ENCODE data around the gene SSR3. TPM values are rescaled to one million over a fixed set of nuclear protein-coding genes. Genes with fewer than 3 reads are reported as not detected.

Gene SSR3
- total RNA-seq, 5 donors from 2014 or later (not counting 1 experiment from before 2014, with no cell fraction given): 68.0 to 112 (median 92.0) TPM

- Histone ChIP-seq H3K27ac (ENCODE audit: low read length) (no peak overlapping the region), H3K9me3 (no peaks in the 10 kb centered on the region), H3K36me3 (ENCODE audit: control insufficient read depth in 2 of 2, extremely low read depth in 1 of 2, insufficient read depth in 1 of 2, low read length in 1 of 2) (no peaks in the 10 kb centered on the region), H3K27me3 (replicated peaks in 1 of 2; ENCODE audit: control insufficient read depth in 2 of 2, extremely low read depth in 1 of 2, insufficient read depth in 2 of 2, low read length in 1 of 2) (no peaks in the 10 kb centered on the region), H3K4me1 (ENCODE audit: control insufficient read depth in 1 of 2, extremely low read depth in 1 of 2, insufficient read depth in 2 of 2, low read length in 2 of 2) (no peaks in the 10 kb centered on the region), H3K4me3 (ENCODE audit: control insufficient read depth in 1 of 2, extremely low read depth in 1 of 2, low read length in 1 of 2) (no peak overlapping the region)
- H3K4me1 Mint-ChIP-seq: peaks cover 0 to 5% (median 3%) of the 10 kb centered on the region in 3 donors
- H3K4me3 Mint-ChIP-seq: no peak overlapping the region
- H3K27me3 Mint-ChIP-seq: peaks cover 9 to 10% of the 10 kb centered on the region in 2 donors
- ChIA-PET POLR2A (no interaction called here), CTCF (interaction anchor here in 1 of 2 donors (0.5 to 1.2 kb wide), 3 partner anchors 10 to 324 kb away, joined by 3 read pairs; no protein-coding TSS in a partner anchor)
- no peak for ATAC-seq (replicated peaks in 1 of 4)
- DNase-seq: no peak
- no peak overlapping the region for H3K27ac Mint-ChIP-seq
- H3K9me3 Mint-ChIP-seq: peaks cover 0 to 3% (median 0%) of the 10 kb centered on the region in 3 donors
- 70% methylated on average over 1 of the region's 3 CpGs for WGBS (ENCODE audit: insufficient coverage)
- H3K36me3 Mint-ChIP-seq: no peaks in the 10 kb centered on the region
These were observed 63.7 kb downstream of the SSR3 start for GRCh38 chr3:156491192-156491591.

Other genes starting within 250 kb of the SSR3 start
- 100 to 1,000 TPM in 4 of 5 donors, 10 to 100 TPM in 1; 78.8 to 124 (median 110) TPM for gene TIPARP, start 119.5 kb upstream of the SSR3 start, total RNA-seq

Measured in T-cell (primary cell).